ENCODE data around the gene CTSL. TPM values are rescaled to one million over a fixed set of nuclear protein-coding genes. Genes with fewer than 3 reads are reported as not detected.

CTSL gene
- total and polyA plus RNA-seq, 11 donors: 86.6 to 382 (median 130) TPM

DNA sequence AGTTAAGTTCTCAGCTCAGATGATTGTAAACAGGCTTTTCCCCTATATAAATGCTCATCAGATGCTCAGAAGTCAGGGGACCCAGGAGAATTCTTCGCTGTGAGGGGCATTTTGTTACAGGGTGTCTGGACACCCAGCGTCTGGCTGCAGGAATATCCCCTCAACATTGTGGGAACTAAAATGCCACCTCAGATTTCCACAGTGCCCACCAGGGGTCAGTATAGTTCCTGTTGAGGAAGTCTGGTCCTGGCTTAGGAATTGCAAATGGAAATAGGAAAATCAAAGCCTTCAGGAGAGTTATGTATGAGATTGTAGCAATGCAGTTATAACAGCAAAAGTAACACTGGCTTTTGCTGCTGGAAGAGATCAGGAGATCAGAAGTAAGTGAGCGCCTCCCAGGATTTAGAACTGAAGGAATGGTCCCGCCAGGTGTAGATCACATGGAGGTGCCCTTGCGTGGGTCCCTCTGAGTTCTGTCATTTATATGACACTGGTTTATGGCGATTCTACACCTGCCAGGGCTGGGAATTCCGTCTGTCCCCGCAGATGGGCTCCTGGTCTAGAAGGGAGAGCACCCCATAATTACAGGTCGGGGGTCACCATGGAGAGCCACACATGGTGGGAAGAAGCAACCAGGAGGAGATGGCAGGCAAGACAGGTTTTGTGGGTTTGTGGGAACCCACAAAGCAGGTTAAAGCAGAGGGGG lies 47.1 kb upstream of the CTSL start:
- Histone ChIP-seq H3K36me3 (peaks cover 0 to 15% (median 0%) of the 10 kb centered on the region in 9 donors), H3K4me3 (no peak overlapping the region), H3K27ac (no peak overlapping the region), H3K4me1 (peaks cover 0 to 12% (median 0%) of the 10 kb centered on the region in 12 donors), H3K9me3 (no peaks in the 10 kb centered on the region), H3K27me3 (no peaks in the 10 kb centered on the region)
- ATAC-seq (peak in 2 of 4 donors; percentile 45 to 51), DNase-seq (peak in 3 of 5 donors; percentile 48 to 64 (median 51))
- WGBS, 4 donors: 71 to 83% (median 78%) methylated on average over 9 of the region's 9 CpGs
- TF ChIP-seq, protein P1, sequence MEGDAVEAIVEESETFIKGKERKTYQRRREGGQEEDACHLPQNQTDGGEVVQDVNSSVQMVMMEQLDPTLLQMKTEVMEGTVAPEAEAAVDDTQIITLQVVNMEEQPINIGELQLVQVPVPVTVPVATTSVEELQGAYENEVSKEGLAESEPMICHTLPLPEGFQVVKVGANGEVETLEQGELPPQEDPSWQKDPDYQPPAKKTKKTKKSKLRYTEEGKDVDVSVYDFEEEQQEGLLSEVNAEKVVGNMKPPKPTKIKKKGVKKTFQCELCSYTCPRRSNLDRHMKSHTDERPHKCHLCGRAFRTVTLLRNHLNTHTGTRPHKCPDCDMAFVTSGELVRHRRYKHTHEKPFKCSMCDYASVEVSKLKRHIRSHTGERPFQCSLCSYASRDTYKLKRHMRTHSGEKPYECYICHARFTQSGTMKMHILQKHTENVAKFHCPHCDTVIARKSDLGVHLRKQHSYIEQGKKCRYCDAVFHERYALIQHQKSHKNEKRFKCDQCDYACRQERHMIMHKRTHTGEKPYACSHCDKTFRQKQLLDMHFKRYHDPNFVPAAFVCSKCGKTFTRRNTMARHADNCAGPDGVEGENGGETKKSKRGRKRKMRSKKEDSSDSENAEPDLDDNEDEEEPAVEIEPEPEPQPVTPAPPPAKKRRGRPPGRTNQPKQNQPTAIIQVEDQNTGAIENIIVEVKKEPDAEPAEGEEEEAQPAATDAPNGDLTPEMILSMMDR (IDR thresholded peaks at IDR 0.05): peak; percentile 73 to 90 (median 80)
- no peak for TF ChIP-seq POLR2A (IDR thresholded peaks at IDR 0.05)
- intact Hi-C loops (cut with DNase I): loop anchor here in 4 of 10 donors (2.0 to 10.0 kb wide), 3 partner anchors 56 to 366 kb away; no protein-coding TSS in a partner anchor

- H3K4me1 ChIP-seq: peaks cover 0 to 33% (median 1%) of the 10 kb centered on the region in 12 donors
- no peaks in the 10 kb centered on the region for H3K27me3 ChIP-seq
- H3K4me3 ChIP-seq: no peak overlapping the region
- ATAC-seq (no peak), DNase-seq (no peak)
- TF ChIP-seq, protein P1 (IDR thresholded peaks at IDR 0.05): no peak
- no peak for TF ChIP-seq POLR2A (IDR thresholded peaks at IDR 0.05)
- H3K36me3 ChIP-seq: peaks cover 0 to 15% (median 0%) of the 10 kb centered on the region in 9 donors
- intact Hi-C loops (cut with DNase I): loop anchor here in 9 of 10 donors (2.0 to 10.0 kb wide), 7 partner anchors 131 to 896 kb away; no protein-coding TSS in a partner anchor
- H3K27ac ChIP-seq: no peak overlapping the region
- no peaks in the 10 kb centered on the region for H3K9me3 ChIP-seq
- 87 to 93% (median 89%) methylated on average over 10 to 11 of the region's 11 CpGs for WGBS, 4 donors
Measured at GRCh38 chr9:87681271-87682061, 44.5 kb upstream of the CTSL start.

DNA sequence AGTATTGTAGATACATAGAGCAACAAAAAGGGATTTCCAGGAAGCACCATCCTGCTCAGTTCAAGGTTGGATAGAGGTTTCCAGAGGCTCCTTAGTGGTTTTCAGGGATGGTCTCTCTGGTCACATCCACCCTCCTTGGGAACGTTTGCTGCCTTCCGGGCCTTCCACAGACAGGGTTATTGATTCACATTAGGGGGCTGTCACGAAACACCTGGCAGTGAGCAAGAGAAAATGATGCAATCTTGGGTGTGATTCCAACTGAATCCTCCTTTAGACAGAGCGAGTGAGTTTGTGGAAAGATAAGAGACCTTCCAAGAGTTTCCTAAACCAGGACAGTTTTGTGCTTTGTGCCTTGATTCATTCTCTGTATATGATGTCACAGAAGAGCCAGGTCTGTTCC lies 43.8 kb upstream of the CTSL start:
- no peak for DNase-seq

More for the DNA sequence above, 43.8 kb upstream of the CTSL start:
- TF ChIP-seq, protein P1 (IDR thresholded peaks at IDR 0.05): no peak
- no peak for TF ChIP-seq POLR2A (IDR thresholded peaks at IDR 0.05)
- H3K4me1 ChIP-seq: peaks cover 0 to 30% (median 1%) of the 10 kb centered on the region in 12 donors
- WGBS, 4 donors: 78 to 82% (median 80%) methylated on average over 4 of the region's 4 CpGs
- H3K27ac ChIP-seq: no peak overlapping the region
- H3K27me3 ChIP-seq: no peaks in the 10 kb centered on the region
- intact Hi-C loops (cut with DNase I): loop anchor here in 9 of 10 donors (2.0 to 10.0 kb wide), 7 partner anchors 130 to 895 kb away; no protein-coding TSS in a partner anchor
- no peaks in the 10 kb centered on the region for H3K9me3 ChIP-seq
- H3K4me3 ChIP-seq: no peak overlapping the region
- ATAC-seq: no peak
- peaks cover 0 to 15% (median 0%) of the 10 kb centered on the region in 9 donors for H3K36me3 ChIP-seq

Data from heart left ventricle (tissue), 16 donors.